HG02973 (cell line): ENCODE measurements around the gene MED16.
A peak's percentile ranks its signal among the peaks of the same experiment; 100 is the strongest.
"Not testable (repeated sequence)": the region's sequence is repeated elsewhere in the genome, so short reads cannot be mapped to it uniquely, and the experiment has no call there.

Source experiments
- ATAC-seq: cut with Tn5 transposase; IDR thresholded peaks from one replicate; pipeline ENCODE4 v1.9.1; 2021; ENCODE audit warnings: moderate library complexity; ENCODE audit not compliant: unreplicated experiment

The MED16 gene

DNA sequence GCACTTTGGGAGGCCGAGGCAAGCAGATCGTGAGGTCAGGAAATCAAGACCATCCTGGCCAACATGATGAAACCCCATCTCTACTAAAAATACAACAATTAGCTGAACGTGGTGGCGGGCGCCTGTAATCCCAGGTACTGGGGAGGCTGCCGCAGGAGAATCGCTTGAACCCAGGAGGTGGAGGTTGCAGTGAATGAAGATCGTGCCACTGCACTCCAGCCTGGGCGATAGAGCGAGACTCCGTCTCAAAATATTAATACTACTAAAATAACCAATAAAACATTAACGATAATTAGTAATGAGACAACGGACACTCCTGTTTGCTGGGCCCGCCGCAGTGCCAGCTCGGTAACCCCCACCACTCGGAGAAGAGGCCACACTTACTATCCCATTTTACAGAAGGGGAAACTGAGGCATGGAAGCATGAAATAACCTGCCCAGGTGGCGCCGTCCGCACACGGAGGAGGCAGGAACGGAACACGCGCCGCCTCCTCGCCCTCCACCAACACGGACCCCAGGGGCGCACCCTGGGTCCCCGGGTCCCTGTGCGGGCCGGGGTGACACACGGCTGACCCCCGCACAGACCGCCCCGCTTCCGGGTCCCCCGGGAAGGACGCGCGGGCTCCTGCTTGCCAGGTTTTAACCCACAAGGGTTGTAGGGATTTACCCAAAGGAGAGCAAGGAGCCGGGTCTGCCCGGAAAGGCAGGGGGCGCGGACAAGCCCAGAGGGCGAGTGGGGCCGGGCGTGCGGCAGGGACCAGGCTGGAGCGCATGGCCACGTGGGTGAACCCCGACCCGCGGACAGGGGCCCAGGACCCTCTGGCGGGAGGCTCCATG lies 18.4 kb upstream of the MED16 start:
- no peak for ATAC-seq

DNA sequence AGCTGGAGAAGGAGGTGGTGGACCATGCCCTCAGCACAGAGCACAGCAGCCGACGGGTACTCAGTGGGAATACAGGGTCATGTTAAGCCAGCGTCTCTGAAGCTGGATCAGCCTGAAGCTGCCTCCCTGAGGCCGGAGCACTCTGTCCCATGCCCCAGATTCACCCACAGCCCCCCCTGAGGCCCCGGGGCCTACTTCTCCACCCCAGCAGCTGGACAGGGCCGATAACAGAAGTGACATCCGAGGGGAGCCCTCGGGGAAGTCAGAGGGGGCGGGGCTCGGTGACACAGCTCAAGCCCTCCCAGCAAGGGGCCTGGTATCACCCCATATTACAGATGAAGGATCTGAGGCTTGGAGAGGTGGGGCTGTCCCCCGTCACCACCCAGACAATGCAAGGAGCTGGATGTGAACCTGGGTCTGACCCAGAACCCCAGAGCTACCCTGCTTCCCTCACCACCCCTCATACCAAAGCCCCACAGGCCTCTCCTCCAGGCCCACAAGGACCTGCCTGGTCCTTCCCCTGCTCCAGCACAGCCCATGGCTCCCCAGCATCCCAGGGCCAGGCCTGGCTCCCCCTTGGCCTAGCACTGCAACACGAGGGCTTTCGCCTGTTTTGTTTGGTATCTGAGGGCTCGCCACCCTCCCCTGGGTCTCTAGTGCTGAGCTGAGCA lies 14.3 kb upstream of the MED16 start:
- ATAC-seq, result no peak

DNA sequence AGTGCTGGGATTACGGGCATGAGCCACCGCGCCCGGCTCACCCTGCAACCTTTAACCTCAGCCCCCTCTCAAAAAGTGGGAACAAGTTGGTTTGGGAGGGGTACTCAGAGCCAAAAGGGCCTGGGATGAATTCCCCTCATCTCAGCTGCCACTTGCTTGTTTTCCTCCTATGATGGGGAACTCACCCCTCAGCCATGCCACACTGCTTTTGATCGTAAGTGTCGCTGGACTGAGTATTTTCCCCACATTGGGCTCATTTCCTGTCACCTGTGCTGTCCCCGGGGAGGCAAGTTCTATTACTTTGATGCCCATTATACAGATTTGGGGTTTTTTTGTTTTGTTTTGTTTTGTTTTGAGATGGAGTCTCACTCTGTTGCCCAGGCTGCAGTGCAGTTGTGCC lies 13.5 kb upstream of the MED16 start:
- ATAC-seq, result no peak

DNA sequence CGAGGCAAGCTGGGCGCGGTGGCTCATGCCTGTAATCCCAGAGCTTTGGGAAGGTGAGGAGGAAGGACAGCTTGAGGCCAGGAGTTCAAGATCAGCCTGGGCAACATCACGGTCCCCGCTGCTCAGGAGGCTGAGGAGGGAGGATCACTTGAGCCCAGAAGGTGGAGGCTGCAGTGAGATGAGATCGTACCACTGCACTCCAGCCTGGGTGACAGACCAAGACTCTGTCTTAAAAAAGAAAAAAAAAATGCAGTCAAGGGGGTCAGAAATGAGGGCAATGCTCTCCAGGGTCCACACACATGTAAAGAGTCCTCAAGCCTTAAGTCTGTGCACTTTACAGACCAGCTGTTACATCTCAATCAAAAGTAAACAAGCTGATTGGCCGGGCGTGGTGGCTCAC lies 11.6 kb upstream of the MED16 start:
- no peak for ATAC-seq

DNA sequence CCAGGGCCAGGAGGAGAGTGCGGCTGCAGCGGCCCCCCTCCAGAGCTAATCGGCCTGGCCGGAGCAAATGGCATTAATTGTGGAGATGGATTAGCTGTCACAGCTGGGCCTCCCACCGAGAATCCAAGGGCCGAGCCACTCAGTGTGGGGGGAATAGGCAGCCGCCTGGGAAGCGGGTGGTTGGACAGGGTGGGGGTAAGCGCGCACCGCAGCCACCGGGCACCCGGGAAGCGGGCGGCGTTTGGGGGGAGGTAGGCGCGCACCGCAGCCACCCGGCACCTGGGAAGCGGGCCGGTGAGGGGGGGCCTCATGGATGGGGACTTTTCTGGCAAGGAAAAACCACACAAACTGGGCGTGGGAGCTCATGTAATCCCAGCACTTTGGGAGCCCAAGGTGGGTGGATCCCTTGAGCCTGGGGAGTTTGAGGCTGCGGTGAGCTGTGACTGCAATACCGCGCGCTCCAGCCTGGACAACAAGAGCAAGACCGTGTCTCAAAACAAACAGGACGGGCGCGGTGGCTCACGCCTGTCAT lies 10.3 kb upstream of the MED16 start:
- ATAC-seq, result no peak

DNA sequence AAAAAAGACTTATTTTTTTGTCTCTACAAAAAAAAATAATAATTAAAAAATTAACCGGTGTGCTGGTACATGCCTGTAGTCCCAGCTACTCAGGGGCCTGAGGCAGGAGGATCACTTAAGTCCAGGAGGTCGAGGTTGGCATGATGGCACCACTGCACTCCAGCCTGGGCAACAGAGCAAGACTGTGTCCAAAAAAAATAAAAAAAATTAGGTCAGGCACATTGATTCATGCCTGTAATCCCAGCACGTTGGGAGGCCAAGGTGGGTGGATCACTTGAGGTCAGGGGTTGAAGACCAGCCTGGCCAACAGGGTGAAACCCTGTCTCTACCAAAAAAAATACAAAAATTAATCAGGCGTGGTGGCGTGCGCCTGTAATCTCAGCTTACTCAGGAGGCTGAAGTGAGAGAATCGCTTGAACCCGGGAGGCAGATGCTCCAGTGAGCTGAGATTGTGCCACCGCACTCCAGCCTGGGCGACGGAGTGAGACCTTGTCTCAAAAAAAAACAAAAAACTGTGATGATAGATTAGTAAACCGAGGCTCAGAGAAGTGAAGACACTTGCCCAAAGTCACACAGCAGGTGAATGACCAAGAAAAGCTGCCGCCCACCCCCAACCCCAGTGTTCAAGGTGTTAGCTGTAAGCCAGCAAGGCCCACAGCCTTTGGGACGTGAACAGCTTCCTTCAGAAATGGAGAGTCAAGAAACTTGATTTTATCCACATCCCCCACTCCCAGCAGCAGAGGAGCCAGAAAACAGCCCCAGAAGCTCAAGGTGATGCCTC lies 9.6 kb upstream of the MED16 start:
- ATAC-seq, result no peak

DNA sequence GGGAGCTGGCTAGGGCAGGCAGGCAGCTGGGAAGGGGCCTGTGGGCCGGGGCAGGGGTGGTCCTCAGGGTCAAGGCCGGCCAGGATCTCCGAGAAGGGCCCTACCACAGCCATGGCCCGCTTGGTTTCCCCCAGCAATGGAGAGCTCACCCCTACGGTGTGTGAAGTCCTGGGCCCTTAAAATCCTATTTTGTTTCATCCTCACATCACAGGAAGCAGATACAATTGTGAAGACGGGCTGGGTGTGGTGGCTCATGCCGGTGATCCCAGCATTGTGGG lies 9.0 kb upstream of the MED16 start:
- ATAC-seq, result no peak

DNA sequence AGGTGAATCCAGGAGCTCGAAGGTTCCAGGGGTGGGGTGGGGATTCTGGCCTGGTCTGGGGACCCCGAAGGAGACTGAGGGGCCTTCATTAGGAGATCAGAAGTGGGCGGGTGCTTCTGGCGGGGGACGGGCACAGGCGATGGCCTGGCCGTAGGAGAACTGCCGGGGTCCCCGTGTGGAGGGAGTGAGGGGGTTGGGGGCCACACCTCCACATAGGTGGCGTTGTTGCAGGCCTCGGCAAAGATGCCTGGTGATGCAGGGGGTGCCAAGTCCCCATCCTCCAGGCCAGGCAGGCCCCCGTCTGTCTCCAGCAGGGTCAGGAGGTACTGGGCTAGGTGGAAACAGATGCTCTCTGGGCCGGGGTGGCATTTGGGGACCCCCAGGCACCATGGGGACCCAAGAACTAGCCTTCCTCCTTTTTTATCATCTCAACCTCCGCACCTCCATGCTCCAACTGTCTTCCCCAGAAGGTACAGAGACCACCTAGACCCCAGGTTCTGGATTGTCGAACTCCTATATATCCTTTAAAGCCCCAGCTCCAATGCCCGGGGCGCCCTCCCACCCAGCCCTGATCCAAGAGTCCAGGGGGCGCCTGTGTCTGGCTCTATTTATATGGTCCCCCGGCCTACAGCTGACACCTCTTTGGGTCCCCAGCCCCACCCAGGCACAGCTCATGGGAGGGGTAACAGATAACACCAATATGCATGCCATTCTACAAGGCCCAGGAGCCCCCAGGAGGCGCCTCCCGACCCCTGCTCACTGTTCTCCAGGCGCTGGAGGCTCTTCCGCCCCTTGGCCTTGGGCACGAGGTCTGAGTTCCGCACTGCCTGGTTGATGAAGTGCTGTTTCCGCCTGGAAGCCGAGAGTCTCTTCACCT lies 8.5 kb upstream of the MED16 start:
- ATAC-seq, result no peak

DNA sequence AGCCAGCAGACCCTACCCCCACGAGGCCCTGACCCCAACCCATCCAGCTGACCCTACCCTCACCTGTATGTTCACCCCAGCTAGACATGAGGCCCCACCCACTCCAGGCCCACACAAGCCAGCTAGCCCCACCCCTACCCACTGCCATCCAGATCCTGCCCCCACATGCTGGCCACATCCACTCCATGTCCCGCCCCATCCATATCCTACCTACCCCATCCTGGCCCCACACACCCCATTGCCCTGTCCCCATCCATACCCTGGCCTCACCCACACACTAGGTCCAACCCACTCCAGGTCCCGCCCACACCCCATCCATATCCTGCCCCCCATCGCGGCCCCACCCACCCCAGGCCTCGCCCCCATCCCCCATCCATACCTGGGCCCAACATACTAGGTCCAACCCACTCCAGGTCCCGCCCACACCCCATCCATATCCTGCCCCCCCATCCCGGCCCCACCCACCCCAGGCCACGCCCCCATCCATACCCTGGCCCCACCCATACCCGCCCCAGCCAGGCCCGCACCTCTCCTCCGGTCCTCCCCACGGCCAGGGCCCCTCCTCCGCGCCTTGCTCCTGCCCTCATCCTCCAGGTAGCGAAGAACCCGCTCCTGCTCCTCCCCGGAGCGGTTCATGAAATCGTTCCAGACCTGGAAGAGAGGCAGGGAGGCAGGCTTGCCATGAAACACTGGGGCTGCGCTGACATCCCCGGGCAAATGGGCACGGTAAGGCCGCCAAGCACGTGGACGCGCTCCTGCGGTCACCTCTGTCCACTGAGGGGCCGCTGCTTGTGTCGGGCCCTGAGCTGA lies 7.5 kb upstream of the MED16 start:
- ATAC-seq, result no peak

DNA sequence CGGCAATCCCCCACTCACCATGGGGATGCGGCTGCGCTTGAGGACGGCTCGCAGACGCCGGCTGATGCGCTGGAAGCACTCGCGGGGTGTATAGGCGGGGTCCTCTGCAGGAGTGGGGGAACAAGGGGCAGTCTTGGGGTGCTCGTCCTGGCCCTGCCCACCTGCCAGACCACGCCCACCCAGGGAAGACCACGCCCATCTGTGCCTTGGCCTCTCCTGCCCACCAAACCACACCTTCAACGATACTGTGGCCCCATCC lies 7.0 kb upstream of the MED16 start:
- no peak for ATAC-seq

DNA sequence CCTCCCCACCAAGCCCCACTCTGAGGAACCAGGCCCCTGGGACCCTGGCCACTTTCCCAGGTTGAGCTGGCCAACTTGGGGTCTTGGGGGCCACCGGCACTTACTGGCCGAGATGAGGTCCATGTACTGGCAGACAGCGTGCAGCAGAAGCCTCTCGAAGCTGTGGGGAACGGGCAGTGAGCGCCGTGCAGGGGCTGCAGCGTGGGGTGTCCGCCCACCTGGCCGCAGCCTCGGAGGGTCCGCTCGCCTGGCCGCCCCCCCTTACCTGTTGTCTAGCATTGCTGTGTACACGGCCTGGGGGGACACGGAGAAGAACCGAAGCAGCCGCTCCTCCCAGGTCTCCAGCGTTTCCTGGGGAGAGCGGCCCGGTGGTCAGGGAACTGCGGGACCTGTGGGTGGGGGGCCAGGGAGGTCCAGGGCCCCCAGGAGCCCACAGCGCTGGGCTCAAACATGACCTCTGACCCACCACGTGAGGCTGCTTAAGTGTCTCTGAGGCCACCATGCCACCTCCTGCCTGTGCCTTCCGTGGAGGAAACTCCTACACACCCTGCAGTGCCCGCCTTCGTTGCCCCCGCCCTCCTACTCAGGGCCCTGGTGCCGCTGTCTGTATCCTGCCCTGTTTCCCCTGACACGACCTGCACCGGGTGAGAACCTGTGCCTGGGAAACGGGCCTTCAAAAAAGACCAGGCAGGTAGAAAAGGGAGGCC lies 6.5 kb upstream of the MED16 start:
- ATAC-seq, result no peak

DNA sequence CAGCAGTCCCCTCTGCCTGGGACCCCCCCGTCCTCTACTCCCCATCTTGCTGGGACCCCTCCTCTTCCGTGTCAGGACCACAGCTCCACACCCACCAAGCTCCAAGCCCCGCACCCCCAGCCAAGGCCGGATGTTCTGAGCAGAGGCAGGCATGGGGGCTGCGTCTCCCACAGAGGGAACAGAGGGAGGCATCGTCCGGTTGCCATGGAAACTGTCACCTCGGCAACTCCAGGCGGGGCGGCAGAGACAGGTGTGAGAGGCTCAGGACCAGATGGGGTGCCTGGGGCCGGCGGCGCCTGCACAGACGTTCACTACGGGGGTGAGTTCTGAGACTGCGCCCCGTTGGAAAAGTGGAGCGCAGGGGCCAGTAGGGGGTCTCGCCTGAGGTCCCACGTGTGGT lies 5.7 kb upstream of the MED16 start:
- ATAC-seq, result no peak

DNA sequence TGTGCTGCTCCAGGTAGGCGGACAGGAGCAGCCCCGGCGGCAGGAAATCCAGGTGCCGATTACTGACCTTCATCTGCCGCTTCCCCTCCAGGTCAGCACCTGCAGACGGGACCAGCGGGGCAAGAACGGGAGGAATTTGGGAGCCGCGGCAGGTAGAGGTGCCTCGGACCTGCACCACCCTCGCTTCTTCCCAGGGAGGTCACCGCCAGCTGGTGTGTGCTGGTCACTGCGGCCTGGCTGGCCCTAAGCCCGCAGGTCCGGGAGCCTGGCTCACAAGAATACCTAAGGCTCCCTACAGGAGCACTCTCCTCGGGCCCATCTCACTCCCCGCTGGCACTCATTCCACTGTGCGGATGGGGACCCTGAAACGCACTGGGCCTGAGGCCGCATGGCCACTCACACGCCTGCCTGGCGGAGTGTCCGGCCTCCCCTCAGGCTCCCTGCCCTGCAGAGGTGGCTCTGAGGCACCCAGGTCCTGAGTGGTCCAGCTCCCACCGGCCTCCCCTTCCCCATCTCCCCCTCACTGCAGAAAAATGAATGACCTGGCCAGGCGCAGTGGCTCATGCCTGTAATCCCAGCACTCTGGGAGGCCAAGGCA lies 4.6 kb upstream of the MED16 start:
- ATAC-seq, result no peak

DNA sequence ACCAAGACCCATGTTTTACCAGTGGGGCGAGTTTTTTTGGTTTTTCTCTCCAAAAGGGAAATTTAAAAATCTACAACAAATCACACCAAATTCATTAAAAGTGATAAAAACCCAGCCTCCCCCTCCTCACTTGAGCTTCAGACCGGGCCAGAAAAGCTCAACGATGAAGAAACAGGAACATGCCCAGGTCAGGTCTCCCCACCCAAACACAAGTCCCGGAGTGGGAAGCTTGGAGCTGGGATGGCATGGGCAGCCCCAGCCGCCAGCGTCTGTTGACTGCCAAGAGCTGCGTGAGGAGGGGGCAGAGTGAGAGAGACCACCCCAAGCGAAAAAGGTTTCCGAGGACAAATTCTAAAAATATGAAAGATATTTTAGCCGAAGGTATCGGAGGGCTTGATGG lies 4.0 kb upstream of the MED16 start:
- no peak for ATAC-seq

DNA sequence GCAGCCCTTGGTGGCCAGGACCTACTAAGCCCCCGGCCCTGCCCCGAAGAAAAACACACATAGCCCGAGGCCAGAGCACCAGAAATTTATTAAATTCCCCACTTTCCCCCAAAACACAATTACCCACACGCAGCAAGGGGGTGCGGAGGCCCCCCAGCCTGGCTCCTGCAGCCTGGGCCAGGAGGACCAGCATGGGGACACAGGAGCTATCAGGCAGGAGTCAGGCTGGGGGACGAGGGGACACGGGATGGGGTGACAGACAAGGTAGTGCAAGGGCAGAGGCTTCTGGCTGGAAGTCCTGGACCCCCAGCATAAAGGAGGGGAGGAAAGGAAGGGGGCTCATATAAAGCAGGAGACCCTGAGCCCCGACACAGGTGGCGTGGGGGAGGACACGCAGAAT lies 3.4 kb upstream of the MED16 start:
- no peak for ATAC-seq

DNA sequence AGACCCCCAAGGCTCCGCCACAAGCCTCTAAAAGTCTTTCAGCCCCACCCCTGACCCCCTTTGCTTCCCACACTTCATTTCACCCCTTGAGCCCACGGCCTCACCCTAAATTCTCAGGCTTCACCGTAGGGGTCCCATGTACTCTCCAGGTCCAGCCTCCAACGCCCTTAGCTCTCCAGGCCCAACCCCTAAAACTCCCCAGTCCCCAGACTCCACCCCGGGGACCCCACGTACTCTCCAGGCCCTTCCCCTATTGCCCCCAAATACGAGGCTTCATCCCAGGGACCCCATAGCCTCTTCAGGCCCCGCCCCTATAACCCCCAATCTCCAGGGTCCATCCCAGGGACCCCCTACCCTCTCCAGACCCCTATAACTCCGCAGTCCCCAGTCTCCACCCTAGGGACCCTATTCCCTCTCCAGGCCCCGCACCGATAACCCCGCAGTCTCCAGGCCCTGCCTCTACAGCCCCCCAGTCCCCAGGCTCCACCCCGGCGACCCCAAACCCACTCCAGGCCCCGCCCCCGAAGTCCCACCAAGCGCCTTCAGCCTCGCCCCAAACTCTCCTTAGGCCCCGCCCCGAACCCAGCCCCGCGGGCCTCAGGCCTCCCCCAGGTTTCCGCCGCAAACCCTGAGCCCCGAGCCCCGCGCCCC lies 619 bp downstream of the MED16 start:
- ATAC-seq, result peak; percentile 9

DNA sequence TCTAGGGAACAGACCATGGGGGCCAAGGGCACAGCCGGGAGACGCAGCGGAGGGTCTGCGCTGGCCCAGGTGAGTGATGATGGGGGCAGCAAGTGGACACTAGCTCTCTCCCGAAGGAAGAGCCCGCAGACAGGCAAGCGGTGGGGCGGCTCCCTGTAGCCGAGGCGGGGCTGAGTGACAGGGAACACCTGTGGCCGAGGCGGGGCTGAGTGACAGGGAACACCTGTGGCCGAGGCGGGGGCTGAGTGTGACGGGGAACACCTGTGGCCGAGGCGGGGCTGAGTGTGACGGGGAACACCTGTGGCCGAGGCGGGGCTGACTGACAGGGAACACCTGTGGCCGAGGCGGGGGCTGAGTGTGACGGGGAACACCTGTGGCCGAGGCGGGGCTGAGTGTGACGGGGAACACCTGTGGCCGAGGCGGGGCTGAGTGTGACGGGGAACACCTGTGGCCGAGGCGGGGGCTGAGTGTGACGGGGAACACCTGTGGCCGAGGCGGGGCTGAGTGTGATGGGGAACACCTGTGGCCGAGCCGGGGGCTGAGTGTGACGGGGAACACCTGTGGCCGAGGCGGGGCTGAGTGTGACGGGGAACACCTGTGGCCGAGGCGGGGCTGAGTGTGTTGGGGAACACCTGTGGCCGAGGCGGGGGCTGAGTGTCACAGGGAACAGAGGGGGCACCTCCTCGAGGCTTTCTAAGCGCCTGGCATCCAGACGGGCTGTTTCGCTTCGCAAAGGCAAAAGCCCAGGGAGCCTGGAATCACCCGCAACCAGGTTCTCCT lies 1.4 kb downstream of the MED16 start:
- ATAC-seq, result not testable (repeated sequence)

DNA sequence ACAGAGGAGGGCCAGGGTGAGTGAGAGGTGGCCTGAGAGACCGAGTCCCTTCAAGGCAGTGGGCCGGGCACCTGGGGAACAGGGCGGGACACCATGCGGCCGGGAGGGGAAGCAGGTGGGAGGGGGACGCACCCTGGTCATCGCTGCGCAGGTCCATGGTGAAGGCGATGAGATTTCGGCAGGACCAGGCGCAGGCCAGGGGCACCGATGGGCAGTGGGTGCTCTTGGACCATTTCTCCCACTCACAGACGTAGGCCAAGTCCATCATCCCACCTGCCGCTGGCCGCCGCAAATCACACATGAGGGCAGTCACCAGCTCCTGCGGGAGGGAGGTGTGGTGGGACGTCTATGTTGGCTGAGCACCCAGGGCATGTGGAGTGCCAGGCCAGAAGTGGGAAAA lies 2.2 kb downstream of the MED16 start:
- ATAC-seq, result no peak
